HG02759 (cell line): ENCODE results near the gene TECR.
"Not testable (repeated sequence)": the region's sequence is repeated elsewhere in the genome, so short reads cannot be mapped to it uniquely, and the experiment has no call there.

ENCODE experiments used
- ATAC-seq: cut with Tn5 transposase; IDR thresholded peaks from one replicate; pipeline ENCODE4 v1.9.1; 2021; ENCODE audit warnings: mild to moderate bottlenecking, moderate library complexity; ENCODE audit not compliant: unreplicated experiment

The TECR gene

GRCh38 chr19:14529254-14530004 is at the start of gene TECR:
Gene TECR, plus strand, starts transcription at chr19:14529594. Its CDS starts 103 bp downstream, at chr19:14529697.
- peak; percentile 95 for ATAC-seq

- no peak for ATAC-seq
Observed at GRCh38 chr19:14479975-14480699, 49.3 kb upstream of the TECR start.

GRCh38 chr19:14480700-14481079 is 48.7 kb upstream of the TECR start:
- no peak for ATAC-seq

GRCh38 chr19:14482172-14482941 is 47.0 kb upstream of the TECR start:
- no peak for ATAC-seq

GRCh38 chr19:14487370-14488125 is 41.8 kb upstream of the TECR start:
- no peak for ATAC-seq

- no peak for ATAC-seq
Observed at GRCh38 chr19:14492756-14493337, 36.5 kb upstream of the TECR start.

GRCh38 chr19:14494411-14494810 is 35.0 kb upstream of the TECR start:
- no peak for ATAC-seq

GRCh38 chr19:14494910-14495671 is 34.3 kb upstream of the TECR start:
- no peak for ATAC-seq

GRCh38 chr19:14495672-14496028 is 33.7 kb upstream of the TECR start:
- ATAC-seq = peak; percentile 28

GRCh38 chr19:14496029-14496833 is 33.2 kb upstream of the TECR start, which contains the start of gene GIPC1:
Gene GIPC1, minus strand, starts transcription at chr19:14496127. Its CDS starts 13,151 bp downstream, at chr19:14482976.
- peak; percentile 80 for ATAC-seq

GRCh38 chr19:14496834-14497227 is 32.6 kb upstream of the TECR start:
- ATAC-seq = no peak

- no peak for ATAC-seq
Observed at GRCh38 chr19:14497228-14497921, 32.0 kb upstream of the TECR start.

- no peak for ATAC-seq
Observed at GRCh38 chr19:14502334-14503092, 26.9 kb upstream of the TECR start.

GRCh38 chr19:14503285-14503684 is 26.1 kb upstream of the TECR start:
- no peak for ATAC-seq

GRCh38 chr19:14504575-14504974 is 24.8 kb upstream of the TECR start:
- not testable (repeated sequence) for ATAC-seq

GRCh38 chr19:14505488-14506239 is 23.7 kb upstream of the TECR start:
- ATAC-seq = no peak
